BLaER1 (cell line): ENCODE measurements around the gene IMMP1L.
"Not testable (repeated sequence)": the region's sequence is repeated elsewhere in the genome, so short reads cannot be mapped to it uniquely, and the experiment has no call there.

ENCODE experiments used
- H3K27ac ChIP-seq: shearing (Covaris generic); formaldehyde crosslinking; 2 replicates; pipeline ENCODE4 v1.8.1; 2022
- H3K27me3 ChIP-seq: shearing (Covaris generic); formaldehyde crosslinking; 2 replicates; pipeline ENCODE4 v1.8.1; 2022
- H3K36me3 ChIP-seq: shearing (Covaris generic); formaldehyde crosslinking; 2 replicates; pipeline ENCODE4 v1.8.1; 2022
- H3K4me1 ChIP-seq: shearing (Covaris generic); formaldehyde crosslinking; 2 replicates; pipeline ENCODE4 v1.8.1; 2022
- H3K4me2 ChIP-seq: shearing (Covaris generic); formaldehyde crosslinking; 2 replicates; pipeline ENCODE4 v1.8.1; 2022
- H3K4me3 ChIP-seq: shearing (Covaris generic); formaldehyde crosslinking; 2 replicates; pipeline ENCODE4 v1.8.1; 2022
- H3K9ac ChIP-seq: shearing (Covaris generic); formaldehyde crosslinking; 2 replicates; pipeline ENCODE4 v1.8.1; 2022
- H3K9me3 ChIP-seq: shearing (Covaris generic); formaldehyde crosslinking; 2 replicates; pipeline ENCODE4 v1.8.1; 2022
- H4K20me1 ChIP-seq: shearing (Covaris generic); formaldehyde crosslinking; 2 replicates; pipeline ENCODE4 v1.8.1; 2022
- Cebpa-rat ChIP-seq: shearing (Covaris generic); IDR thresholded peaks from 2 replicates; pipeline ENCODE4 v1.8.1; 2022

IMMP1L gene

GRCh38 chr11:31509051-31509428 is 382 bp downstream of the IMMP1L start:
- peak overlapping the region; percentile 96 for H3K4me3 ChIP-seq
- no peaks in the 10 kb centered on the region for H4K20me1 ChIP-seq
- no peak for TF ChIP-seq Cebpa-rat
- peak overlapping the region; percentile 94 for H3K9ac ChIP-seq
- no peaks in the 10 kb centered on the region for H3K9me3 ChIP-seq
- H3K27me3 ChIP-seq, result no peaks in the 10 kb centered on the region
- peak overlapping the region; percentile 78 for H3K4me2 ChIP-seq
- H3K4me1 ChIP-seq, result peaks cover 30% of the 10 kb centered on the region
- H3K27ac ChIP-seq, result peak overlapping the region; percentile 32
- H3K36me3 ChIP-seq, result peaks cover 21% of the 10 kb centered on the region

GRCh38 chr11:31500560-31500959 is 8.9 kb downstream of the IMMP1L start:
- H3K4me1 ChIP-seq, result no peaks in the 10 kb centered on the region
- no peak overlapping the region for H3K27ac ChIP-seq
- peaks cover 45% of the 10 kb centered on the region for H3K36me3 ChIP-seq

GRCh38 chr11:31499576-31500178 is 9.7 kb downstream of the IMMP1L start:
- H3K9me3 ChIP-seq, result peaks cover 18% of the 10 kb centered on the region
- no peaks in the 10 kb centered on the region for H3K4me1 ChIP-seq
- H3K9ac ChIP-seq, result no peak overlapping the region
- peaks cover 44% of the 10 kb centered on the region for H3K36me3 ChIP-seq
- no peak overlapping the region for H3K4me2 ChIP-seq
- no peak overlapping the region for H3K4me3 ChIP-seq
- H3K27ac ChIP-seq, result no peak overlapping the region
- 0 out of 2 replicates have a peak, but pooled peaks cover 10% of the 10 kb centered on the region for H4K20me1 ChIP-seq
- TF ChIP-seq Cebpa-rat, result no peak
- H3K27me3 ChIP-seq, result no peaks in the 10 kb centered on the region

More at GRCh38 chr11:31500560-31500959, 8.9 kb downstream of the IMMP1L start:
- H3K4me3 ChIP-seq, result no peak overlapping the region
- H3K9me3 ChIP-seq, result peaks cover 9% of the 10 kb centered on the region
- 0 out of 2 replicates have a peak, but pooled peaks cover 10% of the 10 kb centered on the region for H4K20me1 ChIP-seq
- H3K9ac ChIP-seq, result no peak overlapping the region
- no peak for TF ChIP-seq Cebpa-rat
- H3K4me2 ChIP-seq, result no peak overlapping the region
- no peaks in the 10 kb centered on the region for H3K27me3 ChIP-seq

- H3K4me1 ChIP-seq, H3K27ac ChIP-seq, H3K4me3 ChIP-seq, H3K9ac ChIP-seq, H3K27me3 ChIP-seq, H3K4me2 ChIP-seq: not testable (repeated sequence)
- H3K9me3 ChIP-seq, result peaks cover 30% of the 10 kb centered on the region
- H3K36me3 ChIP-seq, result peaks cover 44% of the 10 kb centered on the region
- 0 out of 2 replicates have a peak, but pooled peaks cover 18% of the 10 kb centered on the region for H4K20me1 ChIP-seq
Measured at GRCh38 chr11:31493762-31494161, 15.7 kb downstream of the IMMP1L start.

- peaks cover 30% of the 10 kb centered on the region for H3K9me3 ChIP-seq
- no peak overlapping the region for H3K4me3 ChIP-seq
- H3K27ac ChIP-seq, result no peak overlapping the region
- no peak overlapping the region for H3K4me2 ChIP-seq
- H3K27me3 ChIP-seq, result no peaks in the 10 kb centered on the region
- H3K36me3 ChIP-seq, result peaks cover 43% of the 10 kb centered on the region
- H4K20me1 ChIP-seq, result 0 out of 2 replicates have a peak, but pooled peaks cover 18% of the 10 kb centered on the region
- TF ChIP-seq Cebpa-rat, result no peak
- H3K9ac ChIP-seq, result no peak overlapping the region
- H3K4me1 ChIP-seq, result no peaks in the 10 kb centered on the region
Measured at GRCh38 chr11:31493235-31493634, 16.2 kb downstream of the IMMP1L start.

- Histone ChIP-seq H3K4me3 (no peak overlapping the region), H3K4me2 (no peak overlapping the region), H3K9ac (no peak overlapping the region), H4K20me1 (peaks cover 18% of the 10 kb centered on the region; the same call in 1 of the 2 replicates), H3K27me3 (no peaks in the 10 kb centered on the region), H3K27ac (no peak overlapping the region), H3K4me1 (no peaks in the 10 kb centered on the region), H3K36me3 (peaks cover 39% of the 10 kb centered on the region), H3K9me3 (peaks cover 26% of the 10 kb centered on the region)
- TF ChIP-seq Cebpa-rat, result no peak
Measured at GRCh38 chr11:31492320-31492913, 17.0 kb downstream of the IMMP1L start.

- TF ChIP-seq Cebpa-rat, result no peak
- H3K4me2 ChIP-seq, result no peak overlapping the region
- no peaks in the 10 kb centered on the region for H3K27me3 ChIP-seq
- peaks cover 11% of the 10 kb centered on the region for H3K36me3 ChIP-seq
- H3K9me3 ChIP-seq, result no peaks in the 10 kb centered on the region
- H3K4me3 ChIP-seq, result no peak overlapping the region
- H3K4me1 ChIP-seq, result no peaks in the 10 kb centered on the region
- H3K9ac ChIP-seq, result no peak overlapping the region
- H3K27ac ChIP-seq, result no peak overlapping the region
- peaks cover 12% of the 10 kb centered on the region; the same call in 1 of the 2 replicates for H4K20me1 ChIP-seq
Measured at GRCh38 chr11:31487848-31488247, 21.6 kb downstream of the IMMP1L start.

- Histone ChIP-seq H3K27me3 (no peaks in the 10 kb centered on the region), H3K9me3 (no peaks in the 10 kb centered on the region; the same call in 1 of the 2 replicates), H3K27ac (no peak overlapping the region), H3K4me2 (no peak overlapping the region), H3K4me3 (no peak overlapping the region), H3K4me1 (no peaks in the 10 kb centered on the region), H3K36me3 (no peaks in the 10 kb centered on the region; the same call in 1 of the 2 replicates), H3K9ac (no peak overlapping the region), H4K20me1 (no peaks in the 10 kb centered on the region; the same call in 1 of the 2 replicates)
- TF ChIP-seq Cebpa-rat, result no peak
Measured at GRCh38 chr11:31484497-31484896, 24.9 kb downstream of the IMMP1L start.

- Histone ChIP-seq H3K27ac (no peak overlapping the region), H3K27me3 (no peaks in the 10 kb centered on the region), H4K20me1 (no peaks in the 10 kb centered on the region), H3K4me2 (no peak overlapping the region), H3K4me1 (no peaks in the 10 kb centered on the region), H3K9ac (no peak overlapping the region), H3K9me3 (no peaks in the 10 kb centered on the region; the same call in 1 of the 2 replicates), H3K4me3 (no peak overlapping the region), H3K36me3 (no peaks in the 10 kb centered on the region)
- TF ChIP-seq Cebpa-rat, result no peak
Measured at GRCh38 chr11:31480930-31481329, 28.5 kb downstream of the IMMP1L start.

- Histone ChIP-seq H3K9ac (no peak overlapping the region), H3K27ac (no peak overlapping the region), H3K4me1 (no peaks in the 10 kb centered on the region), H3K27me3 (no peaks in the 10 kb centered on the region), H3K9me3 (no peaks in the 10 kb centered on the region; the same call in 1 of the 2 replicates), H4K20me1 (no peaks in the 10 kb centered on the region), H3K4me3 (no peak overlapping the region), H3K4me2 (no peak overlapping the region), H3K36me3 (no peaks in the 10 kb centered on the region)
- TF ChIP-seq Cebpa-rat, result no peak
Measured at GRCh38 chr11:31479066-31479465, 30.4 kb downstream of the IMMP1L start.
